Mesodermal cell (in vitro differentiated cells): ENCODE results near the gene RPN2.

ENCODE experiments used
- H3K27ac ChIP-seq: 2 replicates; pipeline ENCODE4 v1.7.0; 2013; ENCODE audit warnings: mild to moderate bottlenecking, low read depth, low read length, moderate library complexity; ENCODE audit not compliant: severe bottlenecking
- H3K36me3 ChIP-seq: 2 replicates; pipeline ENCODE4 v1.7.1; 2013; ENCODE audit warnings: mild to moderate bottlenecking, low read length, moderate library complexity; ENCODE audit not compliant: control insufficient read depth, insufficient read depth
- H3K4me1 ChIP-seq: one replicate; pipeline ENCODE4 v1.7.1; 2013; ENCODE audit warnings: mild to moderate bottlenecking, low read length; ENCODE audit not compliant: insufficient read depth, control insufficient read depth, poor library complexity, severe bottlenecking
- H3K4me3 ChIP-seq: 2 replicates; pipeline ENCODE4 v1.7.0; 2013; ENCODE audit warnings: low read length, control low read depth, mild to moderate bottlenecking; ENCODE audit not compliant: insufficient read depth, poor library complexity, severe bottlenecking; ENCODE audit errors: extremely low read depth
- H3K9me3 ChIP-seq: 2 replicates; pipeline ENCODE4 v1.7.1; 2013; ENCODE audit warnings: mild to moderate bottlenecking, low read length, moderate library complexity; ENCODE audit not compliant: control insufficient read depth
- whole genome bisulfite sequencing, 2 experiments: methylation state at CpG; one replicate each; pipeline ENCODE4 v1.1.5; 2013; ENCODE audit warnings: missing lambda C conversion rate in 2 of 2; ENCODE audit not compliant: insufficient coverage in 2 of 2; 5-methylcytosine and 5-hydroxymethylcytosine counted together

Gene RPN2

DNA sequence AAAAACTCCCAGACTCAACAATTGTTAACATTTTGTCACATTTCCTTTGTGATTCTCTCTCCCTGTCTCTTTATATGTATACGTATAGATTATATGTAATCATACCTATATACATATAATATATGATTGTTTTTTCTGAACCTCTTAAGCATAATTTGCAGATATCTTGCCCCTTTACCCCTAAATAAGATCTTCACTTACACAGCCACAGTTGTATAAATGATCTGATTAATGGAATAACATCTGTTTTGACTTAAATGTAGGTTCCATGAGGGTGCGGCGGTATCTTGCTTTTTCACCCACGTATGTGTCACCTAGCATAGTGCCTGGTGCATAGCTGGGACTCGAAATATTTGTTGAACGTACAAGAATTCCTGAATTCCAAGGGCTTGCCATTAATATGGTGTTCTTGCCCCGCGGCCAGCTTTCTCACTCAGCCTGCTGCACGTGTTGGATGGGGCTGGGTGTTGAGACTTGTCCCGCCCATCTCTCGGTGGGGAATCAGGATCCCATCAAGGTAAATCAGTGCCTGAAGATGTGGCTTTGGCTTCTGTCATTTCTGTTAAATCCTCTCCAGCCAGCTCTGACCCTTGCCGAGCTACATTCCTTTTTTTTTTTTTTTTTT, 99.9 kb downstream of the RPN2 start:
- Histone ChIP-seq H3K4me1 (peaks cover 5% of the 10 kb centered on the region), H3K9me3 (no peaks in the 10 kb centered on the region), H3K4me3 (no peak overlapping the region), H3K36me3 (no peaks in the 10 kb centered on the region), H3K27ac (no peak overlapping the region)
- WGBS, 2 experiments: 83 to 95% methylated on average over 6 to 10 of the region's 12 CpGs

DNA sequence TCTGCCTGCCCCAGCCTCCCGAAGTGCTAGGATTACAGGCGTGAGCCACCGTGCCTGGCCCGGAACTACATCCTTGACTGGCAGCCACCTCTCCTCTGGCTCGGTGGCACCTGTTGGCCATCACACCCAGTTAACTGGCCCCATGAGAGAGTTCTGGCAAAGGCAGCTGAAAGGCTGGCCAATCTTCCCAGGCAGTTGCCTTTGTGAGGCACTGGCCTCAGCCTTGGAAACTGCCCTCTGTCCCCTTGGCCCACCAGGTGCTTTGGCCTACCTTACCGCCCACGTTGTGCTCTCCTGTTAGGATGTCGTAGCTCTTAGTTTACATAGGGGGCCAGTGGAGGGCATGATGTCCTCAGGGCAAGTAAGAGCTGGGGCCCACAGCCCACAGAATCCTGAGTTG, 100.7 kb downstream of the RPN2 start:
- no peaks in the 10 kb centered on the region for H3K36me3 ChIP-seq
- 69 to 89% methylated on average over 4 to 7 of the region's 8 CpGs for WGBS, 2 experiments

DNA sequence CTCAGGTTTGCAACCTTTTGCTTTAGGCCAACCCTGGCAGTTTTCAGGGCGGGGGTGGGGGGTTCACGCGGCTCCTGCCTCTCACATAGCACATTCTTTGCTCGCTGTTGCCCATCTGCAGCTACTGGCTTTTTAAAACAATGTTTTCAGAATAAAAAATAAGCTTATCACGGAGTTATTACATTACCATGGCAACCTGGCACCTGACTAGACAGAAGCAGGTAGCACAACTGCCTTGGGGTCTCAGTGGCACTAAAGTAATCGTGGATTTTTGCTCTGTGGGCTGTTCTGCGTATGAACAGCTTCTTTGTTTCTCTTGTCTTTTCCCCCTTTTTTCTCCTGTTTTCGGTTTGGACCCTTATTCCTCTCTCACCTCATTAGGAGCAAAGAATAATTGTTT, 101.3 kb downstream of the RPN2 start:
- Histone ChIP-seq H3K9me3 (no peaks in the 10 kb centered on the region), H3K36me3 (no peaks in the 10 kb centered on the region), H3K27ac (no peak overlapping the region), H3K4me3 (no peak overlapping the region), H3K4me1 (peaks cover 5% of the 10 kb centered on the region)
- 86 to 88% methylated on average over 6 to 8 of the region's 8 CpGs for WGBS, 2 experiments

More for the DNA sequence above, 100.7 kb downstream of the RPN2 start:
- Histone ChIP-seq H3K27ac (no peak overlapping the region), H3K9me3 (no peaks in the 10 kb centered on the region), H3K4me1 (peaks cover 5% of the 10 kb centered on the region), H3K4me3 (no peak overlapping the region)

DNA sequence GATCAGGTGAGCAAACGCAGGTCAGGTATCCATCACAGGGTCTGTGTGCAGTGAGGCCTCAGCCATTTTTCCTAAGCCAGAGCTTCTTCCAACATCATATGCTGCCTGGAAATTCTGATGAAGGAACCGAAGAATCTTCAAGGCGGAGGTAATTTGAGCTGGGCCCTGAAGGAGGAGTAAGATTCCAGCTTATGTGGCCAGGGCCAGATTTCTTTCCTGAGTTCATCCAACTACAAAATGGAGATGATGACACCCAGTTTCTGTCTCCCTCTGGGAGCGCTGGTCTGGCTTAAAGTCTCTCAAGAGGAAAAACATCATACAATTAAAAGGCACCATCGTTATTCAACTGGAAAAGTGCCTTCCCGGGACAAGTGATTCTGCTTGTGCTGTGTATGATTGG, 103.4 kb downstream of the RPN2 start:
- H3K27ac ChIP-seq: peak overlapping the region; percentile 31
- 79% methylated on average over 5 of the region's 6 CpGs for WGBS, 2 experiments
- H3K4me1 ChIP-seq: peaks cover 5% of the 10 kb centered on the region
- no peaks in the 10 kb centered on the region for H3K9me3 ChIP-seq
- H3K36me3 ChIP-seq: no peaks in the 10 kb centered on the region
- H3K4me3 ChIP-seq: no peak overlapping the region

DNA sequence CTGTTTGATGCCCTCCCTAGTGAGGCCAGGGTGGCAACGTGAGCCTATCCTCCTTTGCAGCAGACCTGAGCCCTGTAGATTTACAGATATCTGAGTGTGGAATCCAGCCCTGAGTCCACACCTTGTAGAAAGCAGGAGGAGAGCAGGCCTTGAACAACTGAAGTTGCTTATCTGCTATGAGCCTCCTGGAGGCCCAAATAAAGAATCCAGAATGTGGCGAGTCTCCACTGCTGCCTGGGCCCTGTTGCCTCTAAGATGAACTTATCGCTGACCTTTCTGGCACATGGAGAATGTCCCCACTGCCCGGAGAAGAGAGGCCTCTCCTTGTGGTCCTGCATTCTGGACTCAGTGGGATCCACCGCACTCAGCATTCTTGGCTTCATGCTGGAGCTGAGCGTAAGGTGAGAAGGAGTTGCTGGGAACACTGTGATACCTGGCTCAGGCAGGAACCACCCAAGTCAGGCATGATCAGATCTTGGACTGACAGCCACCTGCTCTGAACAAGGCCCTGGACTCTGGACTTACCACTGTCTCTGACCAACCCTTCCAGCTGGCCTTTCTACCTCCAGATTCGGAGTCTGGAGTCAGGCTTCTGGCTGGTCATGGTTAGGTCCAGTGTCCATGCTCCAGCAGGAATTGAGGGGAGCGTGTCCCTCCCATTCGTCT, 104.5 kb downstream of the RPN2 start:
- WGBS, 2 experiments: 93 to 96% methylated on average over 5 to 9 of the region's 9 CpGs
- Histone ChIP-seq H3K4me1 (peaks cover 5% of the 10 kb centered on the region), H3K4me3 (no peak overlapping the region), H3K36me3 (no peaks in the 10 kb centered on the region), H3K9me3 (no peaks in the 10 kb centered on the region), H3K27ac (no peak overlapping the region)

DNA sequence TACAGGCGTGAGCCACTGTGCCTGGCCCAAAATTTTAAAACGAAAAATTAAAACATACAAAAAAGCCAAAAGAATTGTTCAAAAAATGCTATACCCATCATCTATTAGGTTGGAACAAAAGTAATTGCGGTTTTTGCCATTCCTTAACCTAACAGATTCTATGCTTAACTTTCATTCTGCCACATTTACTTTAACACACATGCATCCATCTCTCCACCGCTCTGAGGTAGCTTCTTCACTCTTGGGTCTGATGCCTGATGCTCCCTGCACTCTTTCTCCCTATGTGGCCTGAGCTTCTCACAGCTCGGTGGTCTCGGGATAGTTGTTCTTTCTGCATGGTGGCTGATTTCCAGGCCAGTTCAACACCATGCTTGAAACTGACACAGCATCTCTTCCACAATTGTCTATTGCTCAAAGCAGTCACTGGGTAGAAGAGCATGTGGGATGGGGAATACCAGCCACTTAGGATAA, 105.6 kb downstream of the RPN2 start:
- peaks cover 5% of the 10 kb centered on the region for H3K4me1 ChIP-seq
- H3K4me3 ChIP-seq: no peak overlapping the region
- WGBS, 2 experiments: 90 to 100% methylated on average over 6 of the region's 6 CpGs
- no peak overlapping the region for H3K27ac ChIP-seq
- H3K9me3 ChIP-seq: no peaks in the 10 kb centered on the region
- H3K36me3 ChIP-seq: no peaks in the 10 kb centered on the region

DNA sequence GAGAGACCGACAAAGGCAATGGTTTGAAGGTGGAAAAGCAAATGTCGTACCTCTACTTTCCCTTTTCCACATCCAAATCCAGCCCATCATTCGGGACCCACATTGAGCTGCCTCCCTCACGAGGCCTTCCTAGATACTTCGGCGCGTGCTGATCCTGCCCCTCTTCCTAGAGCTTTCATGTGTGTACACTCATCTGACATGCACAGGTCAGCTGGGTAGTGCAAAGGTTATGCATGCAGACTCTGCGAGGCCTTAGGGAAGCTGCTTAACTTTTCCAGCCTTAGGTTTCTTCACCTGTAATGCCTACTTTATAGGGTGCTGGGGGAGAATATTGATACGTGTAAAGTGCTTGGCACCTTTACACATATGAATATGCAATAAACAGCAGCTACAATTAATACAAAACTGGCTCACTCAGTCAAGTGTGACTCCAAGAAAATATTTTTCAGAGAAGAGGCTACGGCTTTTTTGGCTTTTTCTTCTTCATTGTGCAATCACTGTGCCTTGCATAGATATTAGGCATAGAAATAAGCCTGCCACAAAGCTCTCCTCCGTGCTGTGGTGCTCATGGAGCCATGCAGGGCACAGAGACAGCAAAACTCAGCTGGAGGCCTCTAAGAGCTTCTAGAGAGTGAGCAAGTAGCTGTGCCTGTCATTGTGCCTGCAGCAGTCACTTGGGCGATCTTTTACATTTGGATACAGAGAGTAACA, 106.7 kb downstream of the RPN2 start:
- H3K4me3 ChIP-seq: no peak overlapping the region
- no peaks in the 10 kb centered on the region for H3K9me3 ChIP-seq
- peaks cover 5% of the 10 kb centered on the region for H3K4me1 ChIP-seq
- no peak overlapping the region for H3K27ac ChIP-seq
- 87 to 89% methylated on average over 8 to 9 of the region's 12 CpGs for WGBS, 2 experiments
- no peaks in the 10 kb centered on the region for H3K36me3 ChIP-seq

DNA sequence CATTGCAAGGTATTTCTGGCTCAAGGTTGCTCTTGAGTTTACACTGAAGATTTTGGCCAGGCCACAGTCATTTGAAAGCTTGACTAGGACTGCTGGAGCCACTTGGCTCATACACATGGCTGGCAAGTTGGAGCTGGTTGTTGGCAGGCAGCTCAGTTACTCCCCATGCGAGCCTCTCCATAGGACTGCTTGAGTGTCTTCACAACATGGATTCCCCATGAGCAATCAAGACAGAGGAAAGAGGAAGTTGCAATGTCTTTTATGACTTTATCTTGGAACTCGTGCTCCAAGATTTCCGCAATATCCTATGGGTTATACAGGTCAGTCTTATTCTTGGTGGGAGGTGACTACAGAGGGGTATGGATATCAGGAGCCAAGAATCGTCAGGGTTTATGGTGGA, 109.0 kb downstream of the RPN2 start:
- H3K36me3 ChIP-seq: peaks cover 19% of the 10 kb centered on the region
- no peak overlapping the region for H3K4me3 ChIP-seq
- peaks cover 5% of the 10 kb centered on the region for H3K4me1 ChIP-seq
- WGBS, 2 experiments: 100% methylated on average over 2 to 3 of the region's 4 CpGs
- H3K27ac ChIP-seq: no peak overlapping the region
- peaks cover 15% of the 10 kb centered on the region for H3K9me3 ChIP-seq

DNA sequence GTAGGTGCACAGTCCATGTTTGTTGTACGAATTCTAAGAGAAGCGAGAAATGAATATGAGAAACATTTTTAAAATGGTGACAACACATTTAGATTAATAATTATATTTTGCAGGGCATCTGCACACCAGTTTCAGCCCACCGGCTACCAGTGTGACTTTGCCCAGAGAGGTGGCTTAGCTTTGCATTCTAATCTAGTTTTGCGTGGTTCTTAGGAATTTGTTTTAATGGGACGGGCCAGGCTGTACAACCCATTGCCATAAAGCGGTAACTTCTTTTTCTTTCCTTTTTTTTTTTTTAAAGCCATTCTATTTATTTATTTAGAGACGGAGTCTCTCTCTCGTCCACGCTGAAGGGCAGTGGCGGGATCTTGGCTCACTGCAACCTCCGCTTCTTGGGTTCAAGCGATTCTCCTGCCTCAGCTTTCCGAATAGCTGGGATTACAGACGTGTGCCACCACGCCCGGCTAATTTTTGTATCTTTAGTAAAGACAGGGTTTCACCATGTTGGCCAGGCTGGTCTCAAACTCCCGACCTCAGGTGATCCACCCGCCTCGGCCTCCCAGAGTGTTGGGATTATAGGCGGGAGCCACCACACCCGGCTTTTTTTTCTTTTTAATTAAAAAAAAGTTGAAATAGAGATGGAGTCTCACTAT, 111.2 kb downstream of the RPN2 start:
- WGBS, 2 experiments: 79% methylated on average over 11 to 12 of the region's 21 CpGs
- Histone ChIP-seq H3K36me3 (peaks cover 27% of the 10 kb centered on the region), H3K4me3 (peak overlapping the region; percentile 79), H3K27ac (peak overlapping the region; percentile 94), H3K9me3 (peaks cover 22% of the 10 kb centered on the region), H3K4me1 (peaks cover 17% of the 10 kb centered on the region)
